BJ (cell line): ENCODE data around the gene PCGF3. TPM values are rescaled to one million over a fixed set of nuclear protein-coding genes. Genes with fewer than 3 reads are reported as not detected.

Source experiments
- CTCF ChIA-PET: fragments of 350-600 bp; formaldehyde crosslinking; extraction: SDS; loops from one replicate; lab custom pipeline; 2021; ENCODE audit warnings: antibody characterized with exemption, inconsistent platforms; lab: Yijun Ruan, JAX
- POLR2A ChIA-PET: fragments of 300-600 bp; sonication (Branson Sonifier 250); formaldehyde crosslinking; extraction: SDS; loops from one replicate; lab custom pipeline; 2021; ENCODE audit warnings: antibody characterized with exemption; lab: Charles Lee
- DNase-seq: peaks from one replicate; pipeline ENCODE4 v3.0.0-alpha.2; 2011; ENCODE audit warnings: low read depth
- H3K27me3 ChIP-seq: 2 replicates; pipeline ENCODE4 v1.6.0; 2011; ENCODE audit warnings: low read length; ENCODE audit not compliant: control insufficient read depth, insufficient read depth
- H3K36me3 ChIP-seq: 2 replicates; pipeline ENCODE4 v1.5.1; 2011; ENCODE audit warnings: low read length; ENCODE audit not compliant: control insufficient read depth, insufficient read depth
- H3K4me3 ChIP-seq: 2 replicates; pipeline ENCODE4 v1.5.1; 2011; ENCODE audit warnings: low read depth, mild to moderate bottlenecking, control low read depth, low read length
- polyA plus RNA-seq: library from polyadenylated mRNA; depleted of rRNA; stranded (reverse); fragments of >200 nt; gene quantifications from 2 replicates; pipeline ENCODE4 v1.2.3, GENCODE V29; 2011
- TF ChIP-seq, protein P1 (sequence below): IDR thresholded peaks from 2 replicates; pipeline ENCODE4 v1.5.1; 2011; ENCODE audit warnings: low read depth, mild to moderate bottlenecking, control low read depth, inconsistent platforms, low read length, moderate library complexity; ENCODE audit not compliant: insufficient read depth

PCGF3 gene
- polyA plus RNA-seq, 1 experiment, result 37.6 TPM

DNA sequence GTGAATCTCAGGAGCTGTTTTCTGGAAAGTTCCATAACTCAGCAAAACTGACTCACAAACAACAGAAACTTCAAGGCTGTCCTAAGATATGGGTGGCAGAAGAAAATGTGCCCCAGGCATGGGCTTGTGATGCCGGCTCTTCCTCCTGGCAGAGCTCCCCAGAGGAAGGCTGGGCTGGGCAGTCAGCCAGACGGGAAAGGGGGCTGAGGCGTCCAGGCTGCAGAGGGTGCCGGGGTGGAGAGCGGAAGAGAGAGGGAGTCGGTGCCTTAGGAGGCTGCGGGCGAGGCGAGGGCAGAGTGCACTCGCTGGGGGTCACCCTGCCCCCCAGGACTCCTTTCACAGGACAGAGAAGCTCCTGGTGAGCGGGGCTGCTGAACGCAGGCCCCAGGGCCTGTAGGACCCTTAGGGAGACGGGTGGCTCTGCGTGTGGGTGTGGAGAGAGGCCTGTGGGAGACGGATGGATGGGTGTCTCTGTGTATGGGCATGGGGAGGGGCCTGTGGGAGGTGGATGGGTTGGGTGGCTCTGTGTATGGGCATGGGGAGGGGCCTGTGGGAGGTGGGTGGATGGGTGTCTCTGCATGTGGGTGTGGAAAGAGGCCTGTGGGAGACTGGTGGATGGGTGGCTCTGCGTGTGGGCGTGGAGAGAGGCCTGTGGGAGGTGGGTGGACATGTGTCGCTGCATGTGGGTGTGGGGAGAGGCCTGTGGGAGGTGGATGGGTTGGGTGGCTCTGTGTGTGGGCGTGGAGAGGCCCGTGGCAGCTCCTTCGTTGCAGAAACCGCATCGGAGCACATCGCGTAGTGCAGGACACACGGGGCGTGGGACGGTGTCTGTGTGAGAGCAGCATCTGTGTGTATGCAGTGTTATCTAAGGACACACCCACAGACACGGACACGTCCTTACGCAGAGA is 15.9 kb downstream of the PCGF3 start:
- CTCF ChIA-PET, result interaction anchor here (1.2 kb wide), 1 partner anchor 21 kb away, joined by 3 read pairs; no protein-coding TSS in a partner anchor
- no peak for DNase-seq
- Histone ChIP-seq H3K36me3 (peaks cover 12% of the 10 kb centered on the region), H3K27me3 (no peaks in the 10 kb centered on the region), H3K4me3 (no peak overlapping the region)
- TF ChIP-seq, protein P1, sequence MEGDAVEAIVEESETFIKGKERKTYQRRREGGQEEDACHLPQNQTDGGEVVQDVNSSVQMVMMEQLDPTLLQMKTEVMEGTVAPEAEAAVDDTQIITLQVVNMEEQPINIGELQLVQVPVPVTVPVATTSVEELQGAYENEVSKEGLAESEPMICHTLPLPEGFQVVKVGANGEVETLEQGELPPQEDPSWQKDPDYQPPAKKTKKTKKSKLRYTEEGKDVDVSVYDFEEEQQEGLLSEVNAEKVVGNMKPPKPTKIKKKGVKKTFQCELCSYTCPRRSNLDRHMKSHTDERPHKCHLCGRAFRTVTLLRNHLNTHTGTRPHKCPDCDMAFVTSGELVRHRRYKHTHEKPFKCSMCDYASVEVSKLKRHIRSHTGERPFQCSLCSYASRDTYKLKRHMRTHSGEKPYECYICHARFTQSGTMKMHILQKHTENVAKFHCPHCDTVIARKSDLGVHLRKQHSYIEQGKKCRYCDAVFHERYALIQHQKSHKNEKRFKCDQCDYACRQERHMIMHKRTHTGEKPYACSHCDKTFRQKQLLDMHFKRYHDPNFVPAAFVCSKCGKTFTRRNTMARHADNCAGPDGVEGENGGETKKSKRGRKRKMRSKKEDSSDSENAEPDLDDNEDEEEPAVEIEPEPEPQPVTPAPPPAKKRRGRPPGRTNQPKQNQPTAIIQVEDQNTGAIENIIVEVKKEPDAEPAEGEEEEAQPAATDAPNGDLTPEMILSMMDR, result no peak
- POLR2A ChIA-PET, result no interaction called here

DNA sequence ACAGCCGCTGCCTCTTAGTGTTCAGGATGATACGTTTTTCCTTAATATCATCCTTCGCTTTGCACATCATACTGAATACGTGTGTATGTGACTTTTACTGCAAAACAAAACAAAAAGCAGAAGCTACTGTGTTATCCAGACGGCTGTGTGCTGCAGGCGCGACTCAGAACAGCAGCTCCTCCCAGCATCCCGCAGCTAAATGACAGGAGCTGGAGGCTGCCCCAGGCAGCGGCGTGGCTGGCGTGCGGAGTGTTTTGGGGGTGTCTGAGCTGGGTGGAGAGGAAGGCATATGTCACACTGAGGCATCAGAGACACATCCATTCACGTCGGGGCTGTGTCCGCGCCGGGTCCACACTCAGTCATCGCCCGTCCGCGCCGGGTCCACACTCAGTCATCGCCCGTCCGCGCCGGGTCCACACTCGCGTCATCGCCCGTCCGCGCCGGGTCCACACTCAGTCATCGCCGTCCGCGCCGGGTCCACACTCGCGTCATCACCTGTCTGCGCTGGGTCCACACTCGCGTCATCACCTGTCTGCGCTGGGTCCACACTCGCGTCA is 16.6 kb downstream of the PCGF3 start:
- POLR2A ChIA-PET, result no interaction called here
- Histone ChIP-seq H3K36me3 (peaks cover 12% of the 10 kb centered on the region), H3K4me3 (no peak overlapping the region), H3K27me3 (no peaks in the 10 kb centered on the region)
- TF ChIP-seq, protein P1, result no peak
- DNase-seq, result no peak
- CTCF ChIA-PET, result no interaction called here

DNA sequence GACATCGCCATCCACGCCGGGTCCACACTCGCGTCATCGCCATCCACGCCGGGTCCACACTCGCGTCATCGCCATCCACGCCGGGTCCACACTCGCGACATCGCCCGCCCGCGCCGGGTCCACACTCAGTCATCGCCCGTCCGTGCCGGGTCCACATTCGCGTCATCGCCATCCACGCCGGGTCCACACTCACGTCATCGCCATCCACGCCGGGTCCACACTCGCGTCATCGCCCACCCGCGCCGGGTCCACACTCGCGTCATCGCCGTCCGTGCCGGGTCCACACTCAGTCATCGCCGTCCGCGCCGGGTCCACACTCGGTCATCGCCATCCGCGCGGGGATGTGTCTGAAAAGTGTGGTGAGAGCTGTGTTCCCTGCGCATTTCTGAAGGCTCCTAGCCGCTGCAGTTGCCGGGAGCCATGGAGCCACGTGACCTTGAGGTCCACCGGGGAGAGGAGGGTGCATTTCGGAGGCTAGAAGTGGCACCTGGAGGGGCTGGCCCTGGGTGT is 17.3 kb downstream of the PCGF3 start:
- peaks cover 10% of the 10 kb centered on the region for H3K36me3 ChIP-seq
- TF ChIP-seq, protein P1, result no peak
- H3K4me3 ChIP-seq, result no peak overlapping the region
- DNase-seq, result no peak
- CTCF ChIA-PET, result no interaction called here
- H3K27me3 ChIP-seq, result no peaks in the 10 kb centered on the region
- POLR2A ChIA-PET, result no interaction called here

DNA sequence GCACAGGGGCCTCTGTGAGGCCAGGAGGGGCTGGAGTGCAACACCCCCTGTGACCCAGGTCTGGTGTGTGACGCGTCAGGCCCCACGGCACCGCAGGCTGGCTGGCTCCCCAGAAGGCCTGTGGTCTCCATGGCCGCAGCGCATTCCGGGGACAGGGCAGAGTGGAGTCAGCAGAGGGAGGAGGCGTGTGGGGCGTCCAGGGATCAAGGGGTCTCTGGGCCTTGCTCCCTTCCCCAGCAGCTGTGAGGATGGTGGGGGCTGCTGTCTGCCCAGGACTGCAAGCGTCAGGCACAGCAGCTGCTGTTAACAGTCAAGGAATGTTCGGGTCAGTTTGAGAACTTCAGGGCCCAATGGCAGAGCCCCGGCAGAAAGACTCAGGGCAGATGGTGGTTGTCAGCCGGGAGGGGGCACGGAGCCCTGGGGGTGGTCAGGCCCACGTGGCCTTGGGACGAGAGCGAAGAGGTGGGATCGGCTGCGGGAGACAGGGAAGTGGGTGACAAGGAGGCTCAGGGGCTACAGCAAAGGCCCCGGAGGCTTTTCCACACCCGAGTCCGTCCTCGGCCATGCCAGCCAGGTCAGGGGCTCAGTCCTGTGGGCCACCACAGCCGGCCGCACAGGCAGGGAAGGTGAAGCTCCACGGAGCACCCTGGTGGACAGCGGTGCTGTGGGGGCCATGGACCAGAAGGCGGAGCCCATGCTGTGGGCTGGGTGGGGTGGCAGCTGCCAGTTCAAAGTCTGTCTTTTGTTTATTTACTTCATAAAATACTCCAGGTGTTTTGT is 18.3 kb downstream of the PCGF3 start:
- ChIA-PET POLR2A (no interaction called here), CTCF (interaction anchor here (1.5 kb wide), 1 partner anchor 11 kb away, joined by 3 read pairs; no protein-coding TSS in a partner anchor)
- TF ChIP-seq, protein P1, result no peak
- Histone ChIP-seq H3K36me3 (peaks cover 12% of the 10 kb centered on the region), H3K4me3 (no peak overlapping the region), H3K27me3 (no peaks in the 10 kb centered on the region)
- no peak for DNase-seq
